GM19351 (cell line): ENCODE data around the gene HSFX2.
"Not testable (repeated sequence)": the region's sequence is repeated elsewhere in the genome, so short reads cannot be mapped to it uniquely, and the experiment has no call there.

Experiments
- ATAC-seq: cut with Tn5 transposase; IDR thresholded peaks from one replicate; pipeline ENCODE4 v1.9.1; 2021; ENCODE audit warnings: mild to moderate bottlenecking, moderate library complexity; ENCODE audit not compliant: unreplicated experiment

Gene HSFX2, protein sequence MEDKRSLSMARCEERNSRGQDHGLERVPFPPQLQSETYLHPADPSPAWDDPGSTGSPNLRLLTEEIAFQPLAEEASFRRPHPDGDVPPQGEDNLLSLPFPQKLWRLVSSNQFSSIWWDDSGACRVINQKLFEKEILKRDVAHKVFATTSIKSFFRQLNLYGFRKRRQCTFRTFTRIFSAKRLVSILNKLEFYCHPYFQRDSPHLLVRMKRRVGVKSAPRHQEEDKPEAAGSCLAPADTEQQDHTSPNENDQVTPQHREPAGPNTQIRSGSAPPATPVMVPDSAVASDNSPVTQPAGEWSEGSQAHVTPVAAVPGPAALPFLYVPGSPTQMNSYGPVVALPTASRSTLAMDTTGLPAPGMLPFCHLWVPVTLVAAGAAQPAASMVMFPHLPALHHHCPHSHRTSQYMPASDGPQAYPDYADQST

DNA sequence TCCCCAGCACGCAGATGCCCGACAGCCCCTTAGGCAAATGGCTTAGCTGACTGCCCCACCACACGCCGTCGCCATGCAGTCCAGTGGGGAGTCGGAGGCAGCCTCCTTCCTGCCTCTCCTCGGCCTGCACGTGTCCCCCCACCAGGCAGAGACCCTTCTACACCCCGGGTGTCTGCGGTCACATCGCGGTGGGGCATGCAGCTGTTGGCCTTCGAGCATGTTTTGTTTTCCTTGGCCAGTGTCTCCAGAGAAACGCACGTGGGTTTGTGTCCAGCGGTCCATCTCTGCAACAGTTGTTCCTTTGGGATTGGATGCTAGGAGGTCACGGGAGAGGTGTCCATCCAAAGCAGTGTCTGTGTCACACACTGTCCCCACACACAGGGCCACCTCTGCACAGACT, at the start of gene HSFX2:
Gene HSFX2 (minus strand): TSS at position 101 of the 400 bp plus-strand sequence. CDS start 614 bp downstream, outside the sequence.
- not testable (repeated sequence) for ATAC-seq

DNA sequence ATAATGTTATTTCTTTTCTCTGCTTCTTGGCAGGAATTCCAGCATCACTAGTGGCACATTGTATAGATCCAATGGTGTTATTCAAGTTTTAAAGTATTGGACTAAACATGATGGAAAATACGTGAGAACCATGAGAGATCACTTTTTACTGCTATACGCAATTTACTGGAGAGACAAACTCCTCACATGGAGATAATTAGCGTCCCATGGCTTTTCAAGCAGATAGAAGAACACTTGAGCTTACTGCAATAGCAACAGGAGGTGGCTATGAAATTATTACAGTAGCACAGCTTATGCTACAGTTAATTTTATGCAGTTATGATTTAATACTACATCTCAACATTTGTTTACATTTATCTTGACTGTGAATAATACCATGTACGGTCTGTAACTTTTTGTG, 48.4 kb upstream of the HSFX2 start:
- no peak for ATAC-seq

DNA sequence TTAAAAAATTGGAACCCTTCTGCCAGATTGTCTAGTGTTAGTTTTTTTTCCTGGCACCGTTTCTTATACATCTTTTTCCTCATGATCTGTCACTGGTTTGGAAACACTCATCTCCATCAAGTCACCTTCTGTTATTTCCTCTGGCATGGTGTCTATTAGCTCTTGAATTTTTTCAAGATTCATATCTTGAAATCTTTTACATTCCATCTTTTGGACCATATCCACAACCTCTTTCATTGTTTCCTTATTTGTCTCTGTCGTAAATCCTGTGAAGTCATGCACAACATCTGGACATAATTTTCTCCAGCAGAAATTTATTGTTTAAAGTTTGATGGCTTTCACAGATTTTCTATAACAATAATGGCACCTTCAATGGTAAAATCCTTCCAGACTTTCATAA, 46.7 kb upstream of the HSFX2 start:
- no peak for ATAC-seq

GRCh38 chrX:149641432-149641831, 46.3 kb upstream of the HSFX2 start:
- no peak for ATAC-seq

DNA sequence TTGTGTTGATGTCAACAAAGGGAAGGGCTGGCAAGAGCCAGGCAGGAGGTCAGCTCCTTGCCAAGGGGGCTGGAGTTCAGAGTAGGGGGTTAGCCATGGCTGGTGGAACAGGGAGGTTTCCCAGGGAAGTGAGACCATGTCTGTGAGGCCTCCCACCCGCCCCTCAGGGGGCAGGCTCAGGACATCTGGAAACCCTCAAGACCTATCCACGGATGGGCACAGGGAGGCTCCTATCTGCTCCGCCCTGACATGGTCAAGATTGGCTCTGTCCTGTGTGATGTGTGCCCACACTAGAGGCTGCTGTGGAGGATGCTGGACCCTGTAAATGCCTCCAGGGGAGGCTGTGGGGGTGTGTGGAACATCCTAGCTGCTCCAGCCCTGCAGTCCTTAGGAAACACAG, 44.5 kb upstream of the HSFX2 start:
- ATAC-seq = no peak

- ATAC-seq = no peak
Measured at GRCh38 chrX:149638860-149639259, 43.7 kb upstream of the HSFX2 start.

DNA sequence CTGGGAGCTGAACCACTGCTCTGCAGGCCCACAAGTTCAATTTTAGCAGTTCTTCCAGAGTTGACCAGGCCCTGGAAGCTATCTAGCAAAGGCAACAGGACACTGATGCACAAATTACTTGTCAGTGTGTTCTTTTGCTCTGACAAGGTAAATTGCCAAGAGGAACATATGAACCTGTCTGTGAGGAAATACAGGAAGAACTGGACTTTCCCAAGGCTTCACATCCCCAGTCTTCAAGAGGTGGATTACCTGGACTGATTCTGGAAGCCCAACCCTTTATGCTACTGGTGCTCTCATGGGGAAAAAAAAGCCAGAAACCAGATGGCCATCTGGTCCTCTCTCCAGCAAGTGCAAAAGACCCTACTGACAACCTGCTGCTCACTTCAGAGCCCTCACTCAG, 38.4 kb upstream of the HSFX2 start:
- ATAC-seq = no peak

GRCh38 chrX:149631234-149632165, 36.4 kb upstream of the HSFX2 start, which contains the start of gene TMEM185A:
TMEM185A (minus strand) TSS chrX:149631792; CDS start chrX:149631580, 212 bp downstream.
- peak; percentile 89 for ATAC-seq

- ATAC-seq = no peak
Measured at GRCh38 chrX:149630681-149631233, 35.6 kb upstream of the HSFX2 start.

DNA sequence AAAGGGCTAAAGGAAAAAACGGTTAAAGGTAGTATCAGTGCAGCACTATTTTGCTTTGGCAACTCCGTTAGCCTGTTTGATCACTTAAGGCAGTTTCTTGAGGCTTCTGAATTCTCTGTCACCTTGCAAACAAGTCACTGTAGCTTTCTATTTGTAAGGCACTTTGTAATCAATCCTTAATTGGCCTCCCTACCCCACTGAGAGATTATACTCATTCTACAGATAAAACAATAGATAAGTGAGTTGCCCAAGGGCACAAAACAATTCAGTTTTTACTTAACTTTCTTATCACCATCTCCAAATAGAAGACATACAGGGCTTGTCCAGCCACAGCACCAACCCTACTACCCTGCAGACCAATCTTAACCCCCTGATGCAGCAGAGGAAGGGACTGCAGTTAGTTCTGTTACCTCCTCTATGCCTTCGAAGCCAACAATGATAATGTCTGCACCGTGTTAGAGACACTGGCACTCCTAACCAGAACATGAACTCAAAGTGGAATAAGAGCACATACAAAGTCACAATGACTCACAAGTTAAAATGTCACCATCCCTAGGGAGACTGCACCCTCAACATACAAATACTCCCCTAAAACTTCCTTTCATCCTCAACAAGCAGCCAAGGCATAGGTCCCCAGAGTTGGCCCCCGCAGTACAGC, 34.7 kb upstream of the HSFX2 start:
- no peak for ATAC-seq

DNA sequence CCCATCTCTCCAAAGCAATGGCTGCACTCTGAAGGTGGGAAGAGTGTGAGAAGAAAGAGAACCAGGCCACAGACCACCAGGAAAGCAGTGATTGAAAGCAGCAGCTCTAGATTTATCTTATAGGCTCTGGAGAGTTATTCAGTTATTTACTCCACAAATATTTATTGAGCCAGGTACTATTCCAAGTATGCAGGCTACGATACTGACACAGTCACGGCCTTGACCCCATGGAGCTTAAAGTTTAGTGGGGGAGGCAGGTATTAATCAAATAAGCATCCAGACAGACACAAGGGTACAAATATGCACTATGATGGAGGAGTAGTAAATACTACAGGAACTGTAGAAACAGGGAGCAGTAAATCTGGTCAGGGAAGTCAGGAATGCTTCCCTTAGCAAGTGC, 33.7 kb upstream of the HSFX2 start:
- ATAC-seq = no peak

GRCh38 chrX:149628280-149628679, 33.2 kb upstream of the HSFX2 start:
- no peak for ATAC-seq

DNA sequence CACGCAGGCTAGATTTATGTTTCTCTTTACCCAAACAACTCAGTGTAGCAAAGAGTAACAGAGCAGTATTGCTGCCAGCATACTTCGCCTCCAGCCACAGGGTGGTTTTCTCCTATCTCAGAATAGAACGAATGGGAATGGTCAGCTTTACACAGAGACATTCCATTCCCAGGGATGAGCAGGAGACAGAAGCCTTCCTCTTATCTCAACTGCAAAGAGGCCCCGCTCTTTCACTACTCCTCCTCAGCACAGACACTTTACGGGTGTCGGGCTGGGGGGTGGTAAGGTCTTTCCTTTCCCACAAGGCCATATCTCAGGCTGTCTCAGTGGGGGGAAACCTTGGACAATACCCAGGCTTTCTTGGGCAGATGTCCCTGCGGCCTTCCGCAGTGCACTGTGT, 31.7 kb upstream of the HSFX2 start:
- ATAC-seq = not testable (repeated sequence)

GRCh38 chrX:149619662-149620061, 24.5 kb upstream of the HSFX2 start:
- not testable (repeated sequence) for ATAC-seq

GRCh38 chrX:149618871-149619270, 23.8 kb upstream of the HSFX2 start:
- ATAC-seq = no peak

DNA sequence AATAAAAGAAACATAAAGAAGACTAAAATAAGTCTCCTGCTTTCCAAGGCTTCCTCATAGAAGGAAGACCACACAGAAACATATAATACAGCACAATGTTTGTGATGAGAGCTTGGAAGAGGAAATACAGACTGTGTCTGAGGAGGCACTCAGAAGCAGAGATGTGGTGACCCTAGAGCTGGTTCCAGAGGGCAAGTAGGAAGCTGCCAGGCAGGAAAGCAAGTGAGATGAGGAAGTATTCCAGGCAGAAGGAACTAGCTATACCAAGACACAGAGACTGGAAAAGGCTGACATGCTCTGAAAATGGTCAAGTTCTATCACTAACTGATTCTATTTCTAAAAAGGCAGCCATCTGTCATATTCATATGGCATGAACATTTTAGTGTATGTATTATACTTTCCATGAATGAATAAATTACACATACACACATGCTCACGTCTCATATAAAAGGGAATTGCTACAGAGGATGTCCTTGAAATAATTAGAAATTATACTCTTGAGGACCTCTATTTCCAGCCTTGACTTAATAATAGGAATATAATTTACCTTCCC, 16.6 kb upstream of the HSFX2 start:
- ATAC-seq = no peak

DNA sequence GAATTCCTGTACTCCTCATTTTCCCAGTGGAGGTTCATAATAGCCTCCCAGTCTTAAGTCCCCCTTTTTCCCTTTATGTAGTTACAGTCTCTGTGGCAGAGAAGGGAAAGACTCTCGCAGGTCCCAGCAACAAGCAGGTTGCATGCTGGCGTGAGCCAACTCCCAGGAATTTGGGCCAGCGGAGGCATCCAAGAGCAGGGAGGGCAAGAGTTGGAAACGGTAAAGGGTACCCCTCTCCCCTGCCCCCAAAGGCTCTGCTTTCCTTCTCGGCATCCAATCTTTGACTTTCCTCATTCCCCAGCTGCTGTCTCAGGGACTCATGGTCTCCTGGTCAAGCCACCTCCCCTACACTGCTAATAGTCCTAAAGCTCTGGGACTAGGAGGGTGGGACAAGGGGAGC, 15.4 kb upstream of the HSFX2 start:
- no peak for ATAC-seq

- no peak for ATAC-seq
Measured at GRCh38 chrX:149607699-149608098, 12.6 kb upstream of the HSFX2 start.

DNA sequence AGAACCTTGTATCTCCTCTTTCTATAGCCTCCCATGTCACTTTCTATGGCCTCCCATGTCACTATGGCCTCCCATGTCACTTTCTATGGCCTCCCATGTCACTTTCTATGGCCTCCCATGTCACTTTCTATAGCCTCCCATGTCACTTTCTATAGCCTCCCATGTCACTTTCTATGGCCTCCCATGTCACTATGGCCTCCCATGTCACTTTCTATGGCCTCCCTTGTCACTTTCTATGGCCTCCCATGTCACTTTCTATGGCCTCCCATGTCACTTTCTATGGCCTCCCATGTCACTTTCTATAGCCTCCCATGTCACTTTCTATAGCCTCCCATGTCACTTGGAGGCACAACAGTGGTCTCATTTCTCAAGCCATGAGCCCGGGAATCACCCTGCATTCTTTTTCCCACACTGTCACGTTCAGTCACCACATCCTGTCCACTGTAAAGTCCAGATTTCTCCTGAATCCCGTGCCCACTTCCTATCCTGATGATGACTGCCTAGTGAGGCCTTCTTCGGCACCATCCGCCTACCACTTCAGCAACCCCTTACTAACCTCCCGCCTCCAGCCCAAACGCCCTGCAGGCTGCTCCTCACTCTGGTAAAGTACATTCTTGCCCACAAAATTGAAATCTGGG, 10.3 kb upstream of the HSFX2 start:
- not testable (repeated sequence) for ATAC-seq

- not testable (repeated sequence) for ATAC-seq
Measured at GRCh38 chrX:149598603-149599002, 3.5 kb upstream of the HSFX2 start.
